Rectal smooth muscle tissue (tissue), 1 donor: ENCODE results near the gene TMEFF1.
"Not testable (repeated sequence)": the region's sequence is repeated elsewhere in the genome, so short reads cannot be mapped to it uniquely, and the experiment has no call there.

ENCODE experiments used
- H3K27ac ChIP-seq: one replicate; pipeline ENCODE4 v1.7.0; 2013; ENCODE audit warnings: low read depth, low read length, inconsistent platforms
- H3K27me3 ChIP-seq: one replicate; pipeline ENCODE4 v1.7.0; 2013; ENCODE audit warnings: low read length; ENCODE audit not compliant: control insufficient read depth, insufficient read depth
- H3K36me3 ChIP-seq: one replicate; pipeline ENCODE4 v1.7.0; 2013; ENCODE audit warnings: low read length; ENCODE audit not compliant: control insufficient read depth, insufficient read depth
- H3K4me1 ChIP-seq: one replicate; pipeline ENCODE4 v1.7.0; 2013; ENCODE audit warnings: low read length; ENCODE audit not compliant: control insufficient read depth, insufficient read depth
- H3K4me3 ChIP-seq: one replicate; pipeline ENCODE4 v1.7.0; 2013; ENCODE audit warnings: low read length
- H3K9ac ChIP-seq: one replicate; pipeline ENCODE4 v1.7.0; 2013; ENCODE audit warnings: low read length

TMEFF1 gene

GRCh38 chr9:100437860-100438805, 34.8 kb upstream of the TMEFF1 start:
- no peak overlapping the region for H3K27ac ChIP-seq
- H3K27me3 ChIP-seq = no peaks in the 10 kb centered on the region
- no peaks in the 10 kb centered on the region for H3K36me3 ChIP-seq

GRCh38 chr9:100440071-100440470, 32.9 kb upstream of the TMEFF1 start:
- no peak overlapping the region for H3K9ac ChIP-seq
- no peaks in the 10 kb centered on the region for H3K27me3 ChIP-seq
- no peak overlapping the region for H3K4me3 ChIP-seq
- no peaks in the 10 kb centered on the region for H3K36me3 ChIP-seq
- H3K27ac ChIP-seq = no peak overlapping the region
- no peaks in the 10 kb centered on the region for H3K4me1 ChIP-seq

More at GRCh38 chr9:100437860-100438805, 34.8 kb upstream of the TMEFF1 start:
- no peak overlapping the region for H3K4me3 ChIP-seq
- no peaks in the 10 kb centered on the region for H3K4me1 ChIP-seq
- H3K9ac ChIP-seq = no peak overlapping the region

GRCh38 chr9:100440487-100440886, 32.5 kb upstream of the TMEFF1 start:
- not testable (repeated sequence) for H3K4me3 ChIP-seq, H3K4me1 ChIP-seq, H3K9ac ChIP-seq, H3K27me3 ChIP-seq, H3K36me3 ChIP-seq, H3K27ac ChIP-seq

GRCh38 chr9:100441911-100442361, 31.0 kb upstream of the TMEFF1 start:
- H3K9ac ChIP-seq = no peak overlapping the region
- no peaks in the 10 kb centered on the region for H3K4me1 ChIP-seq
- no peaks in the 10 kb centered on the region for H3K27me3 ChIP-seq
- H3K4me3 ChIP-seq = no peak overlapping the region
- H3K36me3 ChIP-seq = no peaks in the 10 kb centered on the region
- no peak overlapping the region for H3K27ac ChIP-seq

- Histone ChIP-seq H3K9ac (no peak overlapping the region), H3K4me1 (no peaks in the 10 kb centered on the region), H3K36me3 (no peaks in the 10 kb centered on the region), H3K27ac (no peak overlapping the region), H3K27me3 (no peaks in the 10 kb centered on the region), H3K4me3 (no peak overlapping the region)
Observed at GRCh38 chr9:100443781-100444768, 28.9 kb upstream of the TMEFF1 start.

GRCh38 chr9:100445161-100445902, 27.6 kb upstream of the TMEFF1 start:
- Histone ChIP-seq H3K4me3 (no peak overlapping the region), H3K36me3 (no peaks in the 10 kb centered on the region), H3K4me1 (no peaks in the 10 kb centered on the region), H3K27me3 (no peaks in the 10 kb centered on the region), H3K9ac (no peak overlapping the region), H3K27ac (no peak overlapping the region)

- Histone ChIP-seq H3K9ac (no peak overlapping the region), H3K4me3 (no peak overlapping the region), H3K36me3 (no peaks in the 10 kb centered on the region), H3K27ac (no peak overlapping the region), H3K27me3 (no peaks in the 10 kb centered on the region), H3K4me1 (no peaks in the 10 kb centered on the region)
Observed at GRCh38 chr9:100445903-100446549, 26.9 kb upstream of the TMEFF1 start.

- H3K36me3 ChIP-seq = peaks cover 1% of the 10 kb centered on the region
- H3K4me1 ChIP-seq = no peaks in the 10 kb centered on the region
- no peak overlapping the region for H3K9ac ChIP-seq
Observed at GRCh38 chr9:100447041-100447440, 25.9 kb upstream of the TMEFF1 start.

GRCh38 chr9:100448266-100448665, 24.7 kb upstream of the TMEFF1 start:
- Histone ChIP-seq H3K4me1 (no peaks in the 10 kb centered on the region), H3K4me3 (no peak overlapping the region), H3K36me3 (peaks cover 2% of the 10 kb centered on the region), H3K27me3 (no peaks in the 10 kb centered on the region), H3K9ac (no peak overlapping the region), H3K27ac (no peak overlapping the region)

More at GRCh38 chr9:100447041-100447440, 25.9 kb upstream of the TMEFF1 start:
- Histone ChIP-seq H3K27ac (no peak overlapping the region), H3K27me3 (no peaks in the 10 kb centered on the region), H3K4me3 (no peak overlapping the region)

- no peak overlapping the region for H3K9ac ChIP-seq
- H3K27ac ChIP-seq = no peak overlapping the region
- no peaks in the 10 kb centered on the region for H3K4me1 ChIP-seq
- H3K27me3 ChIP-seq = no peaks in the 10 kb centered on the region
- H3K4me3 ChIP-seq = no peak overlapping the region
- H3K36me3 ChIP-seq = peaks cover 2% of the 10 kb centered on the region
Observed at GRCh38 chr9:100449420-100449819, 23.5 kb upstream of the TMEFF1 start.

- Histone ChIP-seq H3K4me3 (no peak overlapping the region), H3K36me3 (peaks cover 2% of the 10 kb centered on the region), H3K27me3 (no peaks in the 10 kb centered on the region), H3K4me1 (no peaks in the 10 kb centered on the region), H3K27ac (no peak overlapping the region), H3K9ac (no peak overlapping the region)
Observed at GRCh38 chr9:100452894-100453293, 20.1 kb upstream of the TMEFF1 start.
